Small intestine (tissue), 7 donors: ENCODE data around the gene ZHX3. TPM values are rescaled to one million over a fixed set of nuclear protein-coding genes. Genes with fewer than 3 reads are reported as not detected.
A peak's percentile ranks its signal among the peaks of the same experiment; 100 is the strongest.

Experiments used
- DNase-seq, 2 donors: peaks; one replicate each; pipeline versions ENCODE4 v3.0.0 to v3.0.0-alpha.2; 2013
- FAIRE-seq: peaks from 2 replicates; lab custom pipeline; 2012; peaks lifted over from hg19 to GRCh38; lab: Jason Lieb, UNC
- H3K27ac ChIP-seq, 3 donors: one replicate each; pipeline ENCODE4 v1.5.1; 2013; ENCODE audit warnings: low read length in 2 of 3, mild to moderate bottlenecking in 2 of 3, control low read depth in 1 of 3, inconsistent platforms in 1 of 3, low read depth in 1 of 3, moderate library complexity in 1 of 3
- H3K27me3 ChIP-seq, 3 donors: one replicate each; pipeline ENCODE4 v1.6.1; 2013; ENCODE audit warnings: low read length in 3 of 3, inconsistent platforms in 1 of 3; ENCODE audit not compliant: control insufficient read depth in 3 of 3, insufficient read depth in 3 of 3
- H3K36me3 ChIP-seq, 3 donors: one replicate each; pipeline ENCODE4 v1.6.1; 2013; ENCODE audit warnings: low read length in 3 of 3, inconsistent platforms in 1 of 3, low read depth in 1 of 3, mild to moderate bottlenecking in 1 of 3, moderate library complexity in 1 of 3; ENCODE audit not compliant: control insufficient read depth in 3 of 3, insufficient read depth in 2 of 3
- H3K4me1 ChIP-seq, 3 donors: one replicate each; pipeline ENCODE4 v1.6.1; 2013; ENCODE audit warnings: low read length in 2 of 3, inconsistent platforms in 1 of 3, low read depth in 1 of 3, mild to moderate bottlenecking in 1 of 3, moderate library complexity in 1 of 3; ENCODE audit not compliant: control insufficient read depth in 3 of 3, insufficient read depth in 2 of 3
- H3K4me3 ChIP-seq, 3 donors: one replicate each; pipeline ENCODE4 v1.5.1; 2013; ENCODE audit warnings: low read length in 3 of 3, control low read depth in 1 of 3, inconsistent platforms in 1 of 3, low read depth in 1 of 3, mild to moderate bottlenecking in 1 of 3, moderate library complexity in 1 of 3
- H3K9me3 ChIP-seq, 2 donors: one replicate each; pipeline ENCODE4 v1.6.1; 2013; ENCODE audit warnings: low read depth in 1 of 2, low read length in 1 of 2; ENCODE audit not compliant: control insufficient read depth in 2 of 2, insufficient read depth in 1 of 2
- WGBS, 3 donors: extraction: QIAGEN DNeasy Blood & Tissue Kit; methylation state at CpG; one replicate each; pipeline ENCODE4 v1.1.7; 2013; 5-methylcytosine and 5-hydroxymethylcytosine counted together
- polyA plus RNA-seq, 4 donors: library from polyadenylated mRNA; stranded (reverse) in 3 of 4; unstranded in 1 of 4; fragments of 200-250 nt in 3 of 4; fragments of 120-200 nt in 1 of 4; gene quantifications; one replicate each; pipeline versions ENCODE4 v1.2.1 to v1.2.3, GENCODE V29; 2013
- donor health status: healthy with polysubstance abuse.
- donor health status: control.
- donor health status: control.
- donor health status: Bipolar disorder and iron deficiency.
- donor health status: healthy.

The ZHX3 gene
- polyA plus RNA-seq, 4 donors = 6.0 to 18.3 (median 10.2) TPM

- Histone ChIP-seq H3K4me1 (no peaks in the 10 kb centered on the region), H3K36me3 (peaks cover 3 to 71% (median 28%) of the 10 kb centered on the region in 3 donors), H3K27ac (no peak overlapping the region), H3K9me3 (no peaks in the 10 kb centered on the region), H3K27me3 (no peaks in the 10 kb centered on the region), H3K4me3 (no peak overlapping the region)
- FAIRE-seq (no peak), DNase-seq (no peak)
- 82 to 95% (median 91%) methylated on average over 2 of the region's 2 CpGs for WGBS, 3 donors
These were observed 142.7 kb downstream of the ZHX3 start for GRCh38 chr20:41174782-41175181.

- no peaks in the 10 kb centered on the region for H3K9me3 ChIP-seq
- FAIRE-seq = no peak
- H3K36me3 ChIP-seq = peaks cover 3 to 75% (median 28%) of the 10 kb centered on the region in 3 donors
- no peak for DNase-seq
- no peak overlapping the region for H3K4me3 ChIP-seq
- no peaks in the 10 kb centered on the region for H3K4me1 ChIP-seq
- 93 to 95% (median 94%) methylated on average over 10 of the region's 10 CpGs for WGBS, 3 donors
- no peak overlapping the region for H3K27ac ChIP-seq
- no peaks in the 10 kb centered on the region for H3K27me3 ChIP-seq
These were observed 143.2 kb downstream of the ZHX3 start for GRCh38 chr20:41174373-41174772.

GRCh38 chr20:41173791-41174341, 143.7 kb downstream of the ZHX3 start:
- peak overlapping the region in 1 of 3 donors; percentile 15 for H3K27ac ChIP-seq
- H3K36me3 ChIP-seq = peaks cover 3 to 80% (median 33%) of the 10 kb centered on the region in 3 donors
- no peaks in the 10 kb centered on the region for H3K27me3 ChIP-seq
- 92 to 96% (median 93%) methylated on average over 13 of the region's 13 CpGs for WGBS, 3 donors
- no peak for DNase-seq
- H3K4me3 ChIP-seq = no peak overlapping the region
- H3K9me3 ChIP-seq = no peaks in the 10 kb centered on the region
- H3K4me1 ChIP-seq = no peaks in the 10 kb centered on the region
- FAIRE-seq = no peak

GRCh38 chr20:41173161-41173721, 144.3 kb downstream of the ZHX3 start:
- FAIRE-seq = no peak
- WGBS, 3 donors = 14 to 18% (median 17%) methylated on average over 9 of the region's 9 CpGs

GRCh38 chr20:41172296-41173140, 145.0 kb downstream of the ZHX3 start:
- no peak for DNase-seq
- H3K27me3 ChIP-seq = no peaks in the 10 kb centered on the region
- no peaks in the 10 kb centered on the region for H3K4me1 ChIP-seq
- H3K27ac ChIP-seq = peak overlapping the region in 1 of 3 donors; percentile 47
- peaks cover 3 to 89% (median 39%) of the 10 kb centered on the region in 3 donors for H3K36me3 ChIP-seq
- H3K9me3 ChIP-seq = no peaks in the 10 kb centered on the region
- no peak for FAIRE-seq
- WGBS, 3 donors = 70 to 81% (median 76%) methylated on average over 18 of the region's 18 CpGs
- no peak overlapping the region for H3K4me3 ChIP-seq

More at GRCh38 chr20:41173161-41173721, 144.3 kb downstream of the ZHX3 start:
- H3K27ac ChIP-seq = peak overlapping the region in 1 of 3 donors; percentile 15
- H3K36me3 ChIP-seq = peaks cover 3 to 86% (median 37%) of the 10 kb centered on the region in 3 donors
- no peaks in the 10 kb centered on the region for H3K9me3 ChIP-seq
- no peaks in the 10 kb centered on the region for H3K4me1 ChIP-seq
- DNase-seq = peak; percentile 71 to 82
- no peak overlapping the region for H3K4me3 ChIP-seq
- no peaks in the 10 kb centered on the region for H3K27me3 ChIP-seq

- no peak for DNase-seq
- Histone ChIP-seq H3K9me3 (no peaks in the 10 kb centered on the region), H3K27me3 (no peaks in the 10 kb centered on the region), H3K27ac (peak overlapping the region in 1 of 3 donors; percentile 47), H3K4me1 (no peaks in the 10 kb centered on the region), H3K36me3 (peaks cover 3 to 90% (median 43%) of the 10 kb centered on the region in 3 donors), H3K4me3 (no peak overlapping the region)
- whole genome bisulfite sequencing, 3 donors = 79 to 83% (median 83%) methylated on average over 3 of the region's 3 CpGs
- no peak for FAIRE-seq
These were observed 145.7 kb downstream of the ZHX3 start for GRCh38 chr20:41171736-41172295.

GRCh38 chr20:41170386-41171105, 147.0 kb downstream of the ZHX3 start:
- H3K36me3 ChIP-seq = peaks cover 8 to 96% (median 48%) of the 10 kb centered on the region in 3 donors
- DNase-seq = no peak
- no peaks in the 10 kb centered on the region for H3K4me1 ChIP-seq
- no peak overlapping the region for H3K4me3 ChIP-seq
- H3K9me3 ChIP-seq = no peaks in the 10 kb centered on the region
- H3K27me3 ChIP-seq = no peaks in the 10 kb centered on the region
- WGBS, 3 donors = 87 to 92% (median 91%) methylated on average over 6 of the region's 6 CpGs
- H3K27ac ChIP-seq = no peak overlapping the region
- FAIRE-seq = no peak
